GM12874 (cell line): Measurements from ENCODE around the gene LDB3.

Experiments used
- CTCF ChIP-seq: IDR thresholded peaks from 2 replicates; pipeline ENCODE4 v1.5.1; 2011; ENCODE audit warnings: low read depth, mild to moderate bottlenecking, control low read depth, low read length, moderate library complexity; ENCODE audit not compliant: insufficient read depth

LDB3 gene

GRCh38 chr10:86657396-86658011 lies 10.8 kb upstream of the LDB3 start:
- TF ChIP-seq CTCF: no peak

- TF ChIP-seq CTCF: no peak
Measured at GRCh38 chr10:86658261-86658741, 10.0 kb upstream of the LDB3 start.

GRCh38 chr10:86658751-86659150 lies 9.6 kb upstream of the LDB3 start:
- no peak for TF ChIP-seq CTCF

GRCh38 chr10:86659161-86659691 lies 9.1 kb upstream of the LDB3 start:
- no peak for TF ChIP-seq CTCF

- no peak for TF ChIP-seq CTCF
Measured at GRCh38 chr10:86659721-86660453, 8.4 kb upstream of the LDB3 start.

GRCh38 chr10:86661161-86662025 lies 6.9 kb upstream of the LDB3 start:
- no peak for TF ChIP-seq CTCF
